SU-DHL-6 (cell line): ENCODE measurements around the gene MICOS13.

Experiments used
- H2AFZ ChIP-seq: fragments of 200-600 bp; sonication (generic); 2 replicates; pipeline ENCODE4 v1.6.1; 2014; ENCODE audit warnings: low read depth, mild to moderate bottlenecking, moderate library complexity, mixed read lengths, antibody characterized with exemption, low read length; ENCODE audit not compliant: severe bottlenecking
- H3F3A ChIP-seq: fragments of 200-600 bp; shearing (Covaris generic); 2 replicates; pipeline ENCODE4 v1.6.0; 2016; ENCODE audit warnings: antibody characterized with exemption, mild to moderate bottlenecking; ENCODE audit not compliant: insufficient read depth
- H3K27ac ChIP-seq: fragments of 200-600 bp; sonication (generic); 2 replicates; pipeline ENCODE4 v1.5.1; 2016; ENCODE audit warnings: low read depth, mild to moderate bottlenecking, low read length, moderate library complexity, mixed read lengths
- H3K27me3 ChIP-seq: fragments of 200-600 bp; sonication (generic), shearing (Covaris generic); 2 replicates; pipeline ENCODE4 v1.6.0; 2014; ENCODE audit warnings: mild to moderate bottlenecking, low read length
- H3K36me3 ChIP-seq: fragments of 200-600 bp; sonication (generic); 2 replicates; pipeline ENCODE4 v1.6.1; 2014; ENCODE audit warnings: mild to moderate bottlenecking, low read length, mixed read lengths
- H3K4me2 ChIP-seq: fragments of 300-600, 200-600 bp; shearing (Covaris generic), sonication (generic); 2 replicates; pipeline ENCODE4 v1.6.0; 2014; ENCODE audit warnings: low read length, low read depth, mild to moderate bottlenecking; ENCODE audit not compliant: poor library complexity, severe bottlenecking
- H3K4me3 ChIP-seq: fragments of 200-600 bp; sonication (generic); 2 replicates; pipeline ENCODE4 v1.5.1; 2014; ENCODE audit warnings: antibody characterized with exemption, low read length, mild to moderate bottlenecking, mixed read lengths; ENCODE audit not compliant: insufficient read depth, poor library complexity, severe bottlenecking
- H3K79me2 ChIP-seq: fragments of 200-600 bp; sonication (generic); 2 replicates; pipeline ENCODE4 v1.6.1; 2014; ENCODE audit warnings: mild to moderate bottlenecking, low read length, moderate library complexity; ENCODE audit not compliant: insufficient read depth
- H3K9ac ChIP-seq: fragments of 200-600 bp; sonication (generic); 2 replicates; pipeline ENCODE4 v1.7.0; 2014; ENCODE audit warnings: mild to moderate bottlenecking, low read length
- H3K9me2 ChIP-seq: fragments of 200-600 bp; sonication (generic); replicated peaks from 2 replicates; pipeline ENCODE4 v1.6.1; 2014; ENCODE audit warnings: low read length; ENCODE audit not compliant: insufficient read depth
- H3K9me3 ChIP-seq: fragments of 200-600 bp; sonication (generic); 2 replicates; pipeline ENCODE4 v1.6.1; 2014; ENCODE audit warnings: low read length, mixed read lengths; ENCODE audit not compliant: insufficient read depth
- H4K20me1 ChIP-seq: fragments of 200-600 bp; sonication (generic); 2 replicates; pipeline ENCODE4 v1.6.1; 2014; ENCODE audit warnings: low read depth, mild to moderate bottlenecking, antibody characterized with exemption, low read length, moderate library complexity, mixed read lengths
- CTCF ChIP-seq: fragments of 200-600 bp; sonication (generic); IDR thresholded peaks from one replicate; pipeline ENCODE4 v1.5.1; 2017; ENCODE audit warnings: antibody characterized with exemption, mild to moderate bottlenecking, low read length, moderate library complexity; ENCODE audit not compliant: insufficient read depth, poor library complexity, severe bottlenecking
- EZH2phosphoT487 ChIP-seq: fragments of 200-600 bp; sonication (generic), shearing (Covaris generic); conservative IDR thresholded peaks from 2 replicates; pipeline ENCODE4 v1.6.1; 2018; ENCODE audit warnings: mild to moderate bottlenecking, antibody characterized with exemption, low read length, moderate library complexity, mixed read lengths

The MICOS13 gene

GRCh38 chr19:5655412-5655811 lies 24.9 kb downstream of the MICOS13 start:
- no peak overlapping the region for H3K9ac ChIP-seq
- no peaks in the 10 kb centered on the region for H3K79me2 ChIP-seq
- no peaks in the 10 kb centered on the region for H4K20me1 ChIP-seq
- no peaks in the 10 kb centered on the region for H3K9me2 ChIP-seq
- TF ChIP-seq CTCF (no peak), EZH2phosphoT487 (no peak)
- H3K27me3 ChIP-seq, result no peaks in the 10 kb centered on the region
- no peaks in the 10 kb centered on the region for H3K9me3 ChIP-seq
- no peak overlapping the region for H3K27ac ChIP-seq
- H3K36me3 ChIP-seq, result peaks cover 19% of the 10 kb centered on the region; the same call in 1 of the 2 replicates
- no peak overlapping the region for H3K4me2 ChIP-seq
- H3K4me3 ChIP-seq, result no peak overlapping the region
- no peak overlapping the region for H2AFZ ChIP-seq
- peaks cover 3% of the 10 kb centered on the region; the same call in 1 of the 2 replicates for H3F3A ChIP-seq

- H3K9me3 ChIP-seq, result no peaks in the 10 kb centered on the region
- no peak overlapping the region for H3K4me2 ChIP-seq
- TF ChIP-seq CTCF (no peak), EZH2phosphoT487 (no peak)
- no peak overlapping the region for H3K4me3 ChIP-seq
- no peaks in the 10 kb centered on the region for H4K20me1 ChIP-seq
- H3F3A ChIP-seq, result peaks cover 3% of the 10 kb centered on the region; the same call in 1 of the 2 replicates
- H3K36me3 ChIP-seq, result peaks cover 19% of the 10 kb centered on the region
- H3K9me2 ChIP-seq, result no peaks in the 10 kb centered on the region
- H2AFZ ChIP-seq, result no peak overlapping the region
- no peaks in the 10 kb centered on the region for H3K27me3 ChIP-seq
- H3K9ac ChIP-seq, result no peak overlapping the region
- no peaks in the 10 kb centered on the region for H3K79me2 ChIP-seq
- no peak overlapping the region for H3K27ac ChIP-seq
Measured at GRCh38 chr19:5654931-5655330, 25.4 kb downstream of the MICOS13 start.

GRCh38 chr19:5652261-5652660 lies 28.1 kb downstream of the MICOS13 start:
- Histone ChIP-seq H3K27me3 (no peaks in the 10 kb centered on the region), H3K9me3 (no peaks in the 10 kb centered on the region), H3K9ac (no peak overlapping the region), H3K4me2 (no peak overlapping the region), H3K36me3 (peaks cover 33% of the 10 kb centered on the region), H3K79me2 (peaks cover 5% of the 10 kb centered on the region; the same call in 1 of the 2 replicates), H3K9me2 (no peaks in the 10 kb centered on the region), H3K4me3 (no peak overlapping the region), H3F3A (peaks cover 3% of the 10 kb centered on the region; the same call in 1 of the 2 replicates), H2AFZ (no peak overlapping the region), H4K20me1 (no peaks in the 10 kb centered on the region), H3K27ac (no peak overlapping the region)
- TF ChIP-seq CTCF (no peak), EZH2phosphoT487 (no peak)
